Stimulated activated CD4-positive, alpha-beta T cell treated with anti-CD3 and anti-CD28 coated beads, Interleukin-1b, Interleukin-23, amount 100 ng/mL, for 24 hours (primary cell): Measurements from ENCODE around the gene ENKD1.

Source experiments
- DNase-seq, 4 experiments: peaks; one replicate each; pipeline ENCODE4 v3.0.0-alpha.2; 2020; ENCODE audit warnings: low read depth in 4 of 4, low spot score in 1 of 4

Gene ENKD1

GRCh38 chr16:67651847-67652246, 14.7 kb downstream of the ENKD1 start:
- no peak for DNase-seq

- no peak for DNase-seq
Observed at GRCh38 chr16:67651039-67651438, 15.5 kb downstream of the ENKD1 start.

GRCh38 chr16:67650023-67650422, 16.5 kb downstream of the ENKD1 start:
- DNase-seq, result no peak

- no peak for DNase-seq
Observed at GRCh38 chr16:67649494-67649931, 17.0 kb downstream of the ENKD1 start.

GRCh38 chr16:67648764-67649407, 17.7 kb downstream of the ENKD1 start:
- no peak for DNase-seq

- DNase-seq, result no peak
Observed at GRCh38 chr16:67648088-67648763, 18.3 kb downstream of the ENKD1 start.

- DNase-seq, result no peak
Observed at GRCh38 chr16:67647681-67648080, 18.9 kb downstream of the ENKD1 start.

- no peak for DNase-seq
Observed at GRCh38 chr16:67647111-67647651, 19.4 kb downstream of the ENKD1 start.

GRCh38 chr16:67645397-67646121, 21.0 kb downstream of the ENKD1 start:
- no peak for DNase-seq

GRCh38 chr16:67644038-67644437, 22.5 kb downstream of the ENKD1 start:
- DNase-seq, result no peak

GRCh38 chr16:67641779-67642708, 24.5 kb downstream of the ENKD1 start:
- no peak for DNase-seq

GRCh38 chr16:67637625-67638024, 28.9 kb downstream of the ENKD1 start:
- no peak for DNase-seq

GRCh38 chr16:67636713-67637112, 29.8 kb downstream of the ENKD1 start:
- DNase-seq, result no peak

- DNase-seq, result no peak
Observed at GRCh38 chr16:67632415-67633172, 34.0 kb downstream of the ENKD1 start.

- DNase-seq, result no peak
Observed at GRCh38 chr16:67628216-67628615, 38.3 kb downstream of the ENKD1 start.

GRCh38 chr16:67613808-67614207, 52.7 kb downstream of the ENKD1 start:
- DNase-seq, result peak in 1 of 4 experiments; percentile 5
